ENCODE data around the gene TLCD1.

- TF ChIP-seq, protein P1, sequence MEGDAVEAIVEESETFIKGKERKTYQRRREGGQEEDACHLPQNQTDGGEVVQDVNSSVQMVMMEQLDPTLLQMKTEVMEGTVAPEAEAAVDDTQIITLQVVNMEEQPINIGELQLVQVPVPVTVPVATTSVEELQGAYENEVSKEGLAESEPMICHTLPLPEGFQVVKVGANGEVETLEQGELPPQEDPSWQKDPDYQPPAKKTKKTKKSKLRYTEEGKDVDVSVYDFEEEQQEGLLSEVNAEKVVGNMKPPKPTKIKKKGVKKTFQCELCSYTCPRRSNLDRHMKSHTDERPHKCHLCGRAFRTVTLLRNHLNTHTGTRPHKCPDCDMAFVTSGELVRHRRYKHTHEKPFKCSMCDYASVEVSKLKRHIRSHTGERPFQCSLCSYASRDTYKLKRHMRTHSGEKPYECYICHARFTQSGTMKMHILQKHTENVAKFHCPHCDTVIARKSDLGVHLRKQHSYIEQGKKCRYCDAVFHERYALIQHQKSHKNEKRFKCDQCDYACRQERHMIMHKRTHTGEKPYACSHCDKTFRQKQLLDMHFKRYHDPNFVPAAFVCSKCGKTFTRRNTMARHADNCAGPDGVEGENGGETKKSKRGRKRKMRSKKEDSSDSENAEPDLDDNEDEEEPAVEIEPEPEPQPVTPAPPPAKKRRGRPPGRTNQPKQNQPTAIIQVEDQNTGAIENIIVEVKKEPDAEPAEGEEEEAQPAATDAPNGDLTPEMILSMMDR (IDR thresholded peaks at IDR 0.05; ENCODE audit: borderline replicate concordance, extremely low read depth, low read length, poor library complexity, severe bottlenecking), result peak; percentile 31
- TF ChIP-seq EZH2 (IDR thresholded peaks at IDR 0.05; ENCODE audit: borderline replicate concordance, low read depth, low read length, severe bottlenecking), result no peak
Measured at GRCh38 chr17:28720247-28720996, 5.6 kb downstream of the TLCD1 start.
